GM12878 (cell line): Measurements from ENCODE around the gene RBPMS2.
A peak's percentile ranks its signal among the peaks of the same experiment; 100 is the strongest.

ENCODE experiments used
- ASH2L ChIP-seq: fragments of 300-600, 200-600 bp; sonication (generic); IDR thresholded peaks from 2 replicates; pipeline ENCODE4 v1.6.1; 2017; ENCODE audit warnings: low read depth, mild to moderate bottlenecking, borderline replicate concordance
- ATF2 ChIP-seq: IDR thresholded peaks from 2 replicates; pipeline ENCODE4 v1.6.1; 2012; ENCODE audit warnings: low read length, inconsistent platforms
- BACH1 ChIP-seq: fragments of 450-650 bp; IDR thresholded peaks from 2 replicates; pipeline ENCODE4 v1.6.1; 2017; ENCODE audit warnings: mild to moderate bottlenecking, borderline replicate concordance
- EED ChIP-seq: sonication (generic); IDR thresholded peaks from 2 replicates; pipeline ENCODE4 v1.6.1; 2016; ENCODE audit warnings: antibody characterized with exemption, low read depth
- SUPT20H ChIP-seq: IDR thresholded peaks from 2 replicates; pipeline ENCODE4 v1.6.1; 2011; ENCODE audit warnings: low read depth, mild to moderate bottlenecking, low read length, moderate library complexity, borderline replicate concordance; ENCODE audit not compliant: control insufficient read depth
- TF ChIP-seq, protein P1 (sequence below), 3 experiments: IDR thresholded peaks in 2 of 3; conservative IDR thresholded peaks in 1 of 3; 2 replicates each; pipeline ENCODE4 v1.5.1; 2011; ENCODE audit warnings: low read depth in 3 of 3, low read length in 3 of 3, mild to moderate bottlenecking in 3 of 3, control low read depth in 2 of 3, moderate library complexity in 2 of 3, inconsistent platforms in 1 of 3, mixed read lengths in 1 of 3; ENCODE audit not compliant: control insufficient read depth in 2 of 3, insufficient read depth in 1 of 3; ENCODE audit errors: extremely low read depth in 1 of 3

GRCh38 chr15:64767203-64767602, 8.2 kb downstream of the RBPMS2 start:
- TF ChIP-seq, protein P1, sequence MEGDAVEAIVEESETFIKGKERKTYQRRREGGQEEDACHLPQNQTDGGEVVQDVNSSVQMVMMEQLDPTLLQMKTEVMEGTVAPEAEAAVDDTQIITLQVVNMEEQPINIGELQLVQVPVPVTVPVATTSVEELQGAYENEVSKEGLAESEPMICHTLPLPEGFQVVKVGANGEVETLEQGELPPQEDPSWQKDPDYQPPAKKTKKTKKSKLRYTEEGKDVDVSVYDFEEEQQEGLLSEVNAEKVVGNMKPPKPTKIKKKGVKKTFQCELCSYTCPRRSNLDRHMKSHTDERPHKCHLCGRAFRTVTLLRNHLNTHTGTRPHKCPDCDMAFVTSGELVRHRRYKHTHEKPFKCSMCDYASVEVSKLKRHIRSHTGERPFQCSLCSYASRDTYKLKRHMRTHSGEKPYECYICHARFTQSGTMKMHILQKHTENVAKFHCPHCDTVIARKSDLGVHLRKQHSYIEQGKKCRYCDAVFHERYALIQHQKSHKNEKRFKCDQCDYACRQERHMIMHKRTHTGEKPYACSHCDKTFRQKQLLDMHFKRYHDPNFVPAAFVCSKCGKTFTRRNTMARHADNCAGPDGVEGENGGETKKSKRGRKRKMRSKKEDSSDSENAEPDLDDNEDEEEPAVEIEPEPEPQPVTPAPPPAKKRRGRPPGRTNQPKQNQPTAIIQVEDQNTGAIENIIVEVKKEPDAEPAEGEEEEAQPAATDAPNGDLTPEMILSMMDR (IDR thresholded peaks at IDR 0.05 in 2 of 3, conservative IDR thresholded peaks at IDR 0.05 in 1 of 3; ENCODE audit: control insufficient read depth in 2 of 3, extremely low read depth in 1 of 3, insufficient read depth in 1 of 3, low read depth in 3 of 3, low read length in 3 of 3): peak in 2 of 3 experiments; percentile 12 to 27; a peak in 2 of 6 replicates
- TF ChIP-seq BACH1 (no peak), EED (no peak), SUPT20H (no peak), ATF2 (no peak), ASH2L (no peak)
